ENCODE measurements around the gene EP300. TPM values are rescaled to one million over a fixed set of nuclear protein-coding genes. Genes with fewer than 3 reads are reported as not detected.

Gene EP300
- total and polyA plus RNA-seq, 2 of the 8 experiments (the other 6 are each of a cell fraction or from before 2014, with no cell fraction given), result 39.5 to 109 TPM

DNA sequence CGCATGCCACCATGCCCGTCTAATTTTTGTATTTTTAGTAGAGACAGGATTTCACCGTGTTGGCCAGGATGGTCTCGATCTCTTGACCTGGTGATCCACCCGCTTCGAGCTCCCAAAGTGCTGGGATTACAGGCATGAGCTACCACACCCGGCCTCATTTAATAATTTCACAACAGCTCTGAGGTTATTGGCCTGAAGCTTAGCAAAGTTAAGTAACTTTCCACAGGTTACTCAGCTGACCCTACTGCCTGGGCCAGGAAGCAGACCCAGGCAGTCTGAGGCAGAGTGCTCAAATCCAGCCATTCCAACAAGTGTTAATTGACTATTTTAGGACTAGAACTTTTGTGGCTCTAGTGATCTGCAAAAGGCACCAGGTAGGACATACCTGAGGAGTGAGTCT is 60.5 kb downstream of the EP300 start (continued):
- TF ChIP-seq, protein P1, sequence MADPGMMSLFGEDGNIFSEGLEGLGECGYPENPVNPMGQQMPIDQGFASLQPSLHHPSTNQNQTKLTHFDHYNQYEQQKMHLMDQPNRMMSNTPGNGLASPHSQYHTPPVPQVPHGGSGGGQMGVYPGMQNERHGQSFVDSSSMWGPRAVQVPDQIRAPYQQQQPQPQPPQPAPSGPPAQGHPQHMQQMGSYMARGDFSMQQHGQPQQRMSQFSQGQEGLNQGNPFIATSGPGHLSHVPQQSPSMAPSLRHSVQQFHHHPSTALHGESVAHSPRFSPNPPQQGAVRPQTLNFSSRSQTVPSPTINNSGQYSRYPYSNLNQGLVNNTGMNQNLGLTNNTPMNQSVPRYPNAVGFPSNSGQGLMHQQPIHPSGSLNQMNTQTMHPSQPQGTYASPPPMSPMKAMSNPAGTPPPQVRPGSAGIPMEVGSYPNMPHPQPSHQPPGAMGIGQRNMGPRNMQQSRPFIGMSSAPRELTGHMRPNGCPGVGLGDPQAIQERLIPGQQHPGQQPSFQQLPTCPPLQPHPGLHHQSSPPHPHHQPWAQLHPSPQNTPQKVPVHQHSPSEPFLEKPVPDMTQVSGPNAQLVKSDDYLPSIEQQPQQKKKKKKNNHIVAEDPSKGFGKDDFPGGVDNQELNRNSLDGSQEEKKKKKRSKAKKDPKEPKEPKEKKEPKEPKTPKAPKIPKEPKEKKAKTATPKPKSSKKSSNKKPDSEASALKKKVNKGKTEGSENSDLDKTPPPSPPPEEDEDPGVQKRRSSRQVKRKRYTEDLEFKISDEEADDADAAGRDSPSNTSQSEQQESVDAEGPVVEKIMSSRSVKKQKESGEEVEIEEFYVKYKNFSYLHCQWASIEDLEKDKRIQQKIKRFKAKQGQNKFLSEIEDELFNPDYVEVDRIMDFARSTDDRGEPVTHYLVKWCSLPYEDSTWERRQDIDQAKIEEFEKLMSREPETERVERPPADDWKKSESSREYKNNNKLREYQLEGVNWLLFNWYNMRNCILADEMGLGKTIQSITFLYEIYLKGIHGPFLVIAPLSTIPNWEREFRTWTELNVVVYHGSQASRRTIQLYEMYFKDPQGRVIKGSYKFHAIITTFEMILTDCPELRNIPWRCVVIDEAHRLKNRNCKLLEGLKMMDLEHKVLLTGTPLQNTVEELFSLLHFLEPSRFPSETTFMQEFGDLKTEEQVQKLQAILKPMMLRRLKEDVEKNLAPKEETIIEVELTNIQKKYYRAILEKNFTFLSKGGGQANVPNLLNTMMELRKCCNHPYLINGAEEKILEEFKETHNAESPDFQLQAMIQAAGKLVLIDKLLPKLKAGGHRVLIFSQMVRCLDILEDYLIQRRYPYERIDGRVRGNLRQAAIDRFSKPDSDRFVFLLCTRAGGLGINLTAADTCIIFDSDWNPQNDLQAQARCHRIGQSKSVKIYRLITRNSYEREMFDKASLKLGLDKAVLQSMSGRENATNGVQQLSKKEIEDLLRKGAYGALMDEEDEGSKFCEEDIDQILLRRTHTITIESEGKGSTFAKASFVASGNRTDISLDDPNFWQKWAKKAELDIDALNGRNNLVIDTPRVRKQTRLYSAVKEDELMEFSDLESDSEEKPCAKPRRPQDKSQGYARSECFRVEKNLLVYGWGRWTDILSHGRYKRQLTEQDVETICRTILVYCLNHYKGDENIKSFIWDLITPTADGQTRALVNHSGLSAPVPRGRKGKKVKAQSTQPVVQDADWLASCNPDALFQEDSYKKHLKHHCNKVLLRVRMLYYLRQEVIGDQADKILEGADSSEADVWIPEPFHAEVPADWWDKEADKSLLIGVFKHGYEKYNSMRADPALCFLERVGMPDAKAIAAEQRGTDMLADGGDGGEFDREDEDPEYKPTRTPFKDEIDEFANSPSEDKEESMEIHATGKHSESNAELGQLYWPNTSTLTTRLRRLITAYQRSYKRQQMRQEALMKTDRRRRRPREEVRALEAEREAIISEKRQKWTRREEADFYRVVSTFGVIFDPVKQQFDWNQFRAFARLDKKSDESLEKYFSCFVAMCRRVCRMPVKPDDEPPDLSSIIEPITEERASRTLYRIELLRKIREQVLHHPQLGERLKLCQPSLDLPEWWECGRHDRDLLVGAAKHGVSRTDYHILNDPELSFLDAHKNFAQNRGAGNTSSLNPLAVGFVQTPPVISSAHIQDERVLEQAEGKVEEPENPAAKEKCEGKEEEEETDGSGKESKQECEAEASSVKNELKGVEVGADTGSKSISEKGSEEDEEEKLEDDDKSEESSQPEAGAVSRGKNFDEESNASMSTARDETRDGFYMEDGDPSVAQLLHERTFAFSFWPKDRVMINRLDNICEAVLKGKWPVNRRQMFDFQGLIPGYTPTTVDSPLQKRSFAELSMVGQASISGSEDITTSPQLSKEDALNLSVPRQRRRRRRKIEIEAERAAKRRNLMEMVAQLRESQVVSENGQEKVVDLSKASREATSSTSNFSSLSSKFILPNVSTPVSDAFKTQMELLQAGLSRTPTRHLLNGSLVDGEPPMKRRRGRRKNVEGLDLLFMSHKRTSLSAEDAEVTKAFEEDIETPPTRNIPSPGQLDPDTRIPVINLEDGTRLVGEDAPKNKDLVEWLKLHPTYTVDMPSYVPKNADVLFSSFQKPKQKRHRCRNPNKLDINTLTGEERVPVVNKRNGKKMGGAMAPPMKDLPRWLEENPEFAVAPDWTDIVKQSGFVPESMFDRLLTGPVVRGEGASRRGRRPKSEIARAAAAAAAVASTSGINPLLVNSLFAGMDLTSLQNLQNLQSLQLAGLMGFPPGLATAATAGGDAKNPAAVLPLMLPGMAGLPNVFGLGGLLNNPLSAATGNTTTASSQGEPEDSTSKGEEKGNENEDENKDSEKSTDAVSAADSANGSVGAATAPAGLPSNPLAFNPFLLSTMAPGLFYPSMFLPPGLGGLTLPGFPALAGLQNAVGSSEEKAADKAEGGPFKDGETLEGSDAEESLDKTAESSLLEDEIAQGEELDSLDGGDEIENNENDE (IDR thresholded peaks at IDR 0.05; ENCODE audit: insufficient replicate concordance, low read length), result no peak
- TF ChIP-seq, protein P2, sequence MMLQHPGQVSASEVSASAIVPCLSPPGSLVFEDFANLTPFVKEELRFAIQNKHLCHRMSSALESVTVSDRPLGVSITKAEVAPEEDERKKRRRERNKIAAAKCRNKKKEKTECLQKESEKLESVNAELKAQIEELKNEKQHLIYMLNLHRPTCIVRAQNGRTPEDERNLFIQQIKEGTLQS (IDR thresholded peaks at IDR 0.05; ENCODE audit: insufficient read depth, low read depth, low read length), result no peak
- no peak for TF ChIP-seq CBX8 (IDR thresholded peaks at IDR 0.05; ENCODE audit: borderline replicate concordance, low read depth, low read length)
